Endodermal cell (in vitro differentiated cells): Measurements from ENCODE around the gene PNRC1. TPM values are rescaled to one million over a fixed set of nuclear protein-coding genes. Genes with fewer than 3 reads are reported as not detected.
"Not testable (repeated sequence)": the region's sequence is repeated elsewhere in the genome, so short reads cannot be mapped to it uniquely, and the experiment has no call there.

Source experiments
- DNase-seq: peaks from one replicate; pipeline ENCODE4 v3.0.0-alpha.2; 2017
- H3K27ac ChIP-seq: 2 replicates; pipeline ENCODE4 v1.5.1; 2013; ENCODE audit warnings: mild to moderate bottlenecking, low read depth, low read length, moderate library complexity
- H3K27me3 ChIP-seq: 2 replicates; pipeline ENCODE4 v1.6.1; 2013; ENCODE audit warnings: mild to moderate bottlenecking, low read length, moderate library complexity; ENCODE audit not compliant: insufficient read depth, control insufficient read depth, poor library complexity, severe bottlenecking
- H3K36me3 ChIP-seq: 2 replicates; pipeline ENCODE4 v1.7.0; 2013; ENCODE audit warnings: mild to moderate bottlenecking, low read length, moderate library complexity; ENCODE audit not compliant: control insufficient read depth, insufficient read depth
- H3K4me1 ChIP-seq: one replicate; pipeline ENCODE4 v1.7.0; 2013; ENCODE audit warnings: low read length; ENCODE audit not compliant: control insufficient read depth, insufficient read depth
- H3K4me3 ChIP-seq: 2 replicates; pipeline ENCODE4 v1.5.1; 2013; ENCODE audit warnings: mild to moderate bottlenecking, low read length, moderate library complexity
- H3K9ac ChIP-seq: 2 replicates; pipeline ENCODE4 v1.6.1; 2013; ENCODE audit warnings: mild to moderate bottlenecking, low read length, moderate library complexity; ENCODE audit not compliant: poor library complexity, severe bottlenecking; ENCODE audit errors: extremely low read depth
- H3K9me3 ChIP-seq: 2 replicates; pipeline ENCODE4 v1.6.1; 2013; ENCODE audit warnings: mild to moderate bottlenecking, low read length, moderate library complexity; ENCODE audit not compliant: control insufficient read depth
- H3K27ac Mint-ChIP-seq: 2 replicates; pipeline ENCODE4 v1.8.0; 2020; ENCODE audit warnings: mixed read lengths
- H3K27me3 Mint-ChIP-seq: 2 replicates; pipeline ENCODE4 v1.8.0; 2021; ENCODE audit warnings: mild to moderate bottlenecking, mixed read lengths; ENCODE audit not compliant: insufficient read depth
- H3K36me3 Mint-ChIP-seq: 2 replicates; pipeline ENCODE4 v1.8.0; 2020; ENCODE audit warnings: low read depth, mixed read lengths
- H3K4me1 Mint-ChIP-seq: 2 replicates; pipeline ENCODE4 v1.8.0; 2020; ENCODE audit warnings: mixed read lengths
- H3K4me3 Mint-ChIP-seq: 2 replicates; pipeline ENCODE4 v1.8.0; 2020; ENCODE audit warnings: mild to moderate bottlenecking, moderate library complexity, mixed read lengths
- H3K9me3 Mint-ChIP-seq: 2 replicates; pipeline ENCODE4 v1.8.0; 2020; ENCODE audit warnings: mild to moderate bottlenecking, mixed read lengths
- CTCF ChIP-seq: fragments of 200-600 bp; sonication (generic); conservative IDR thresholded peaks from 2 replicates; pipeline ENCODE4 v1.5.0; 2021; ENCODE audit warnings: antibody characterized with exemption, mild to moderate bottlenecking
- WGBS, 2 experiments: methylation state at CpG; one replicate each; pipeline versions ENCODE4 v1.1.5 to v1.1.7; 2013; ENCODE audit warnings: missing lambda C conversion rate in 2 of 2, mixed read lengths in 1 of 2; ENCODE audit not compliant: insufficient coverage in 1 of 2, insufficient read length in 1 of 2; 5-methylcytosine and 5-hydroxymethylcytosine counted together
- total RNA-seq, 2 donors: library from RNA; stranded (reverse); fragmentation: NEBNext Ultra II Directional in 1 of 2; extraction: Animal tissue kit (Norgen Biotek cat#: 25700) in 1 of 2; gene quantifications; 2 replicates in 1 of 2; 3 replicates in 1 of 2; pipeline ENCODE4 v1.2.1, GENCODE V29; 2021

The PNRC1 gene
- total RNA-seq, 2 donors from 2014 or later, result 105 to 118 TPM

GRCh38 chr6:89037901-89038293 is 42.7 kb upstream of the PNRC1 start:
- not testable (repeated sequence) for H3K36me3 Mint-ChIP-seq, H3K4me3 Mint-ChIP-seq, DNase-seq, H3K27ac Mint-ChIP-seq, H3K4me3 ChIP-seq, H3K4me1 ChIP-seq, H3K27me3 Mint-ChIP-seq, H3K9ac ChIP-seq, H3K27me3 ChIP-seq, H3K27ac ChIP-seq, H3K36me3 ChIP-seq
- peaks cover 25% of the 10 kb centered on the region for H3K9me3 Mint-ChIP-seq
- peak; percentile 47 for TF ChIP-seq CTCF
- H3K4me1 Mint-ChIP-seq, result peaks cover 17% of the 10 kb centered on the region
- peaks cover 20% of the 10 kb centered on the region for H3K9me3 ChIP-seq

DNA sequence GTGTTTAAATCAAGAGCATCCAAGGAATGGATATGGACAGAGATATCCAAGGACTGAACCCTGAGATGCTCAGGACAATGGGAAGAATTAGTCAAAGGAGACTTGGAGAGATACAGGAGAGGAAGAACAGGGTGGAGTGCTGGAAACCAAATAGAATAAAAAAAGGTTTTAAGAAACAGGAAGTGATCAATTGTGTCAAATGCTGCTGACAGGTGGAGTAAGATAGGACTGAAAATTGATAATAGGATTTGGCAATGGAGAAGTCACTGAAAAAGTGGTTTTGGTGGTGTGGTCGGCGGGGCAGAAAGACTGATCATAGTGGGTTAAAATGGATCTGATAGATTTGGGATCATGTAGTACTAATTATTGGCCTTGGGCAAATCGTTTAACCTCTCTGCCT is 37.9 kb upstream of the PNRC1 start:
- no peak overlapping the region for H3K27ac Mint-ChIP-seq
- DNase-seq, result no peak
- Histone ChIP-seq H3K4me3 (no peak overlapping the region), H3K27me3 (no peaks in the 10 kb centered on the region), H3K9ac (no peak overlapping the region), H3K27ac (no peak overlapping the region), H3K4me1 (peaks cover 3% of the 10 kb centered on the region), H3K9me3 (peaks cover 10% of the 10 kb centered on the region), H3K36me3 (no peaks in the 10 kb centered on the region)
- 89 to 93% methylated on average over 3 of the region's 3 CpGs for WGBS, 2 experiments
- no peaks in the 10 kb centered on the region for H3K27me3 Mint-ChIP-seq
- H3K36me3 Mint-ChIP-seq, result peaks cover 3% of the 10 kb centered on the region
- H3K9me3 Mint-ChIP-seq, result peaks cover 16% of the 10 kb centered on the region
- TF ChIP-seq CTCF, result no peak
- no peak overlapping the region for H3K4me3 Mint-ChIP-seq
- H3K4me1 Mint-ChIP-seq, result peaks cover 16% of the 10 kb centered on the region

- DNase-seq, result no peak
- Mint-ChIP-seq H3K27ac (no peak overlapping the region), H3K9me3 (no peaks in the 10 kb centered on the region), H3K4me1 (peaks cover 28% of the 10 kb centered on the region), H3K36me3 (no peaks in the 10 kb centered on the region), H3K4me3 (no peak overlapping the region), H3K27me3 (peaks cover 2% of the 10 kb centered on the region)
- no peak overlapping the region for H3K27ac ChIP-seq
- 89 to 91% methylated on average over 3 to 8 of the region's 8 CpGs for WGBS, 2 experiments
- peaks cover 3% of the 10 kb centered on the region for H3K4me1 ChIP-seq
- no peaks in the 10 kb centered on the region for H3K9me3 ChIP-seq
- no peaks in the 10 kb centered on the region for H3K36me3 ChIP-seq
- no peak overlapping the region for H3K9ac ChIP-seq
- H3K27me3 ChIP-seq, result no peaks in the 10 kb centered on the region
- no peak overlapping the region for H3K4me3 ChIP-seq
- TF ChIP-seq CTCF, result no peak
Observed at GRCh38 chr6:89044328-89045010, 36.1 kb upstream of the PNRC1 start.
